ENCODE results near the gene IRS2.

IRS2 gene

DNA sequence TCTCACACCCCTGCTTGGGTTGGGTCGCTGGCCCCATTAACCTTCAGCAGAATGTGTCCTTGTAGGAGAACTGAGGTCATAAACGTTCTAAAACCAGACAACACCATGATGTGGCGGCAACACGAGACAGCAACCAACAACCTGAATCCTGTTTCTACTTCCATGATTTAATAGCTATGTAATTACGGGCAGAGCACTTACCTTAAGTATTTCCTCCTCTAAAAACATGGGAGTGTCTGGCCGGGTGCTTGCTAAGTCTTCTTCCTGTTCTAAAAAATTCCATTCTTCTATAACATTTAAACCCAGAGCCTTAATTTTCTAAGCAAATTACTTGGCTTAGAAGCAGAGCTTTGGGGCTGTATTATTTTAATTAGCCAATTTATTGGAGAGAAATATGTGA is 33.5 kb upstream of the IRS2 start:
- no peak overlapping the region for H3K4me3 ChIP-seq (ENCODE audit: low read depth, low read length)
- TF ChIP-seq, protein P1, sequence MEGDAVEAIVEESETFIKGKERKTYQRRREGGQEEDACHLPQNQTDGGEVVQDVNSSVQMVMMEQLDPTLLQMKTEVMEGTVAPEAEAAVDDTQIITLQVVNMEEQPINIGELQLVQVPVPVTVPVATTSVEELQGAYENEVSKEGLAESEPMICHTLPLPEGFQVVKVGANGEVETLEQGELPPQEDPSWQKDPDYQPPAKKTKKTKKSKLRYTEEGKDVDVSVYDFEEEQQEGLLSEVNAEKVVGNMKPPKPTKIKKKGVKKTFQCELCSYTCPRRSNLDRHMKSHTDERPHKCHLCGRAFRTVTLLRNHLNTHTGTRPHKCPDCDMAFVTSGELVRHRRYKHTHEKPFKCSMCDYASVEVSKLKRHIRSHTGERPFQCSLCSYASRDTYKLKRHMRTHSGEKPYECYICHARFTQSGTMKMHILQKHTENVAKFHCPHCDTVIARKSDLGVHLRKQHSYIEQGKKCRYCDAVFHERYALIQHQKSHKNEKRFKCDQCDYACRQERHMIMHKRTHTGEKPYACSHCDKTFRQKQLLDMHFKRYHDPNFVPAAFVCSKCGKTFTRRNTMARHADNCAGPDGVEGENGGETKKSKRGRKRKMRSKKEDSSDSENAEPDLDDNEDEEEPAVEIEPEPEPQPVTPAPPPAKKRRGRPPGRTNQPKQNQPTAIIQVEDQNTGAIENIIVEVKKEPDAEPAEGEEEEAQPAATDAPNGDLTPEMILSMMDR (IDR thresholded peaks at IDR 0.05; ENCODE audit: low read depth, low read length), result no peak

DNA sequence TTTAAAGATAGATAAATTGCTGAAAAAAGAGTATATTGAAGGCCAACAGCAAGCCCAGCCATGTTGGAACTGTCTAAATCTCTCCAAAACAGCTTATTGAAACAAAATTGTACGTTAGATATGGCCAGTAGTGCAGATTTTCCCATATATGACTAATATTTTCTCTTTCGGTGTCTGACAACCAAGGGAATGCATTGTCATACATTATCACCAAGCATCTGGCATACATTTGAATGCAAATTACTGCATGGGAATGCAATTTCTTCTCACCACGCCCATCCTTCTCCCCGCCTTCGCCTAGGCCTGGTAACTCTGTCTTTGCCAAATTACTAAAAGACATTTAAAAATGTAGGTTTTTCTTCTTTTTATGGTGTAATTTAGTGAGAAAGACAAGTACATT is 32.5 kb upstream of the IRS2 start:
- no peak overlapping the region for H3K4me3 ChIP-seq (ENCODE audit: low read depth, low read length)
- TF ChIP-seq, protein P1 (IDR thresholded peaks at IDR 0.05; ENCODE audit: low read depth, low read length), result no peak

DNA sequence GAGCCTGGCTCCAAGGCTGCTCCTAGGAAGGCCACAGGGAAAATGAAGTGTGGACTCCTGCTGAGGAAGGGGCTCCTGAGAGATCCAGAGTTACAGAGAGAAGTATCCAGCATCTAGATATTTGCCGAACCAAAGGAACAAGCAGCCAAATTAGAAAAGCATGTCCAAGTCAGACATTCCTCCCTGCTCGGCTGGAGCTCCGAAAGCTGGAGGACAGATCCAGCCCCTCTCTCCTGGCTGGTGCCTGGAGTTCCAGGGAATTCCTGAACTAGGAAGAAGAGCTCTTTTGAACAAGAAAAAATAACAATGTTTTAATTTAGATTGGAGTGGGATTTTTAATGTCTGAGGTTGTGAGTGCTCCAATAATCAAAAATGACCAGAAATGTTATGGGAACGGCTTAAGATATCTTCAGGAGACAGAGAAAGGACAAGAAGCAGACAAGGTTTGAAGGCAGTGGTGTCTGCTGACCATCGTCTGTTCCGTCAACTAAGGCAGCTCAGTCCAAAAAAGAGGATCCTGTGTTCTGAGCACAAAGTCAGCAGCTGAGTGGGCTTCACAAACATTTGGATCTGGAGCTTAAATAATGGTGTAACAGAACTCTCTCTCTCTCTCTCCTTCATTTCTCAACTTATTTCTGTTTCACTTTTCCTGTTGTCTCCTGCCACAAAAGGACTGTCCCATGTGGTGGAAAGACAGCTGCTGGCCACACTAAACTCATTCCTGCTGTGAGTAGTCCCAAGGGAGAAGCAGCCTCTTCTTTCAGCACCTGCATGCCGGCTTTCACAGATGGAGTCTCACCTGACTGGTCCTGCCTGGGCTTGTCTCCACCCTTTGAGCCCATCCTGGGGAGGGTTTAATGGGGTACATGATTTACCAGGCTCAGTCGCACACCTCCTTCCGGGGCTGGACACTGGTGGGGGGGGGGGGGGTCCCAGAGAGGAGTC is 31.5 kb upstream of the IRS2 start:
- no peak overlapping the region for H3K4me3 ChIP-seq (ENCODE audit: low read depth, low read length)
- TF ChIP-seq, protein P1 (IDR thresholded peaks at IDR 0.05; ENCODE audit: low read depth, low read length), result no peak

DNA sequence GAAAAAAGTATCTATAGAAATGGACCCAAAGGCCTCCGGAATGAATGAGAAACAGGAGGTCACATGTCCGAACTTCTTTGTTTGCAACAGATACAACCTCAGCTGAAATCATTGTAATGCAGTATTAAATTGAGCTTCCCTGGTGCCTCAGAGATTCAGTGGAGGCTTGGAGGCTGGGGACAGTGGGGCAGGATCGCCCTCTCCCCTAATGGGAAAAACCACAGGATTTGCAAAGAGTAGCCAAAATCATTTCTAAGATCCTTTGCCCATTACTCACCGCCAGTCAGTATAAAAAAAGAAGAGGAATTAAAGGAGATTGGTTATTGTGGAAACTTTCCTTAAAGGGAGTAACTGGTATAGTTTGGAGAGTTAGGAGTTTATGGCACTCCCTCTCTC is 30.4 kb upstream of the IRS2 start:
- no peak overlapping the region for H3K4me3 ChIP-seq (ENCODE audit: low read depth, low read length)
- TF ChIP-seq, protein P1 (IDR thresholded peaks at IDR 0.05; ENCODE audit: low read depth, low read length), result no peak

DNA sequence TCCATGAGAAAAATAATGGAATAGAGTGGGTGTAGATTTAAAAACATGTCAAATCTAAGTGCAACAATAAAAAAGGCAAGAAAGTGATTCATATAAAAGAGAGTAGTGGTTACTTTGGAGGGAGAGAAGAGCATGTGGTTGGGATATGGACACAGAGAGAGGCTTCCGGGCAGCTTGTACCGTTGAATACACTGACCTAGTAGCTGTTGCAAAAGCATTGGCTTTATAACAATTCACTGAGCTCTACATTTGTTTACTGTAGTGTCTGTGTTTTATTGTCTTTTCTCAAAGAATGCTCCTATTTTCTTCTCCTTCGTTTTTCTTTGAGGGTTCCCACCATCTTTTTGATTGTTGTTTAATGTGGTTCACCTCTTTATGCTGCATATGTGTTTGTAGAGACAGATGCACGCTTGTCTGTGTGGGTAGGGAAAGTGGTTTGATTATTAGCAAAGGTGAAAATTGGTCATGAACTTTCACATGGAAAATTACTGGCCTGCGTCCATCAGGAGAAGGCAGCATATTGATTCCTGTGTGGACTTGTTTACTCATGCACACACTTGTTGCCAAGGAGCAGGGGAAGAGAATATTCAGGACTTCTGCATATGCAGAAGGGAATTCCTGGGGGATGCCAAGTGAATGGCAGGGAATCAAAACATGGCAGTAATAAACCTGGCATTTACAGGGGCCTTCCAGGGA is 29.9 kb upstream of the IRS2 start:
- TF ChIP-seq, protein P1 (IDR thresholded peaks at IDR 0.05; ENCODE audit: low read depth, low read length), result no peak
- H3K4me3 ChIP-seq (ENCODE audit: low read depth, low read length), result no peak overlapping the region

DNA sequence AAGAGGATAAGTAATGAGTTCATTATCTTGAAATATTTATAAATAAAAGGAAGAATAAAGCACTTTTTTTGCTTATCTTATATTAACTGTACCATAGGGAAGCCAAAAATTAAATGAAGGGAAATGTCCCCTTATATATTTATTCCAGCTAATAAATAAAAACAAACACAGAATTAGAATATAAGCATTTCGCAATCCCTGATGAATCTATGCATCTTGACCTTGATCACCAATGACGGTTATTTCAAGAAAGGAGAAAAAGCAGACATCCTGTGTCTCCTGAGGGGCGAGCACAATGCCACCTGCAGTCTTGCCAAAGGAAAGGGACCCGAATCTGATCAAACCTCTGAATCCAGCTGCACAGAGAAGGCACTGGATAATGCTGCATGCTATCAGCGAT is 29.3 kb upstream of the IRS2 start:
- no peak overlapping the region for H3K4me3 ChIP-seq (ENCODE audit: low read depth, low read length)
- TF ChIP-seq, protein P1 (IDR thresholded peaks at IDR 0.05; ENCODE audit: low read depth, low read length), result no peak

DNA sequence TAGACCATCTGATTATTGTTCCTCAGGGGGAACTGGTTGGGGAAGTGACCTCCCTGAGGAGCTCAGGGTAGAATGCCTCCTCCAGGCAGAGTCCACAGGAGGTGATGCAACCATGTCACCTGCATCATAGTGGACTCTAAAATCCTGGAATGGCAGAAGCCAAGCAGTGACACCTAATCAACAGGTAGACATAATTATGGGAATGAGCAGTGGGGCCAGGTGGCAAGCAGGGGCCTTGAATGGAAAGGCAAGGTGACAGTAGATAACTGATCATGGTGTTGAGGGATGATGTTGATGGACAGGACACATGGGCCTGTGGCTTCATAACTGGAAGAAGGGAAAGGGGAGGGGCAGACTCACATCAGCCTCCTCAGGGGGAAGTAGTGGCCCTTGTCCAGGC is 27.3 kb upstream of the IRS2 start:
- no peak overlapping the region for H3K4me3 ChIP-seq (ENCODE audit: low read depth, low read length)
- TF ChIP-seq, protein P1 (IDR thresholded peaks at IDR 0.05; ENCODE audit: low read depth, low read length), result no peak
